SH-SY5Y (cell line): ENCODE results near the gene ACTMAP.

Experiments used
- GATA2 ChIP-seq: IDR thresholded peaks from 2 replicates; pipeline ENCODE4 v1.6.1; 2011; ENCODE audit warnings: mild to moderate bottlenecking, low read depth, low read length
- GATA3 ChIP-seq: IDR thresholded peaks from 2 replicates; pipeline ENCODE4 v1.6.1; 2011; ENCODE audit warnings: low read depth, mild to moderate bottlenecking, low read length, moderate library complexity

DNA sequence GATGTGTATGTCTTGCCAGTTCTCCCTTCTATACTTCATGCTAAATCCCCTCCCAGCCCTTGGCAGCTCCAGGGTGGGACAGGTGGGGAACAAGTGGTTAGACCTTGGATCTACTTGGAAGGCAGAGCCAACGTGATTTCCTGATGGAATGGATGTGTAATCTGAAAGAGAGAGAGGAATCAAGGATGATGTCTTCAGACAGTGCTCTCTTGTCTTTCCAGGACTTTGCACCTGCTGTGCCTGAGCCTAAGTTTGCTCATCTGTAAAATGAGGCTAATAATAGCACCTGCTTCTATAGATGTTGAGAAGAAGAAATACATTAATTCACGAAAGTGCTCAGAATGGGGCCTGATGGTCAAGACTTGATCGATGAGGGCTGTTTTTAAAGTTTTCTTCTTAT lies 41.7 kb upstream of the ACTMAP start:
- TF ChIP-seq GATA2 (no peak), GATA3 (no peak)
